ENCODE data around the gene FBLIM1.

Gene FBLIM1

GRCh38 chr1:15730936-15731335 lies 27.7 kb upstream of the FBLIM1 start:
- in situ Hi-C loops (cut with HindIII; ENCODE audit: low sequenced_read_pairs), result no loop called here

GRCh38 chr1:15731735-15732685 lies 26.6 kb upstream of the FBLIM1 start:
- in situ Hi-C loops (cut with HindIII; ENCODE audit: low sequenced_read_pairs), result no loop called here

- in situ Hi-C loops (cut with HindIII; ENCODE audit: low sequenced_read_pairs), result no loop called here
Observed at GRCh38 chr1:15732686-15733081, 25.9 kb upstream of the FBLIM1 start.

- in situ Hi-C loops (cut with HindIII; ENCODE audit: low sequenced_read_pairs), result no loop called here
Observed at GRCh38 chr1:15733218-15733725, 25.3 kb upstream of the FBLIM1 start.

GRCh38 chr1:15733726-15734226 lies 24.8 kb upstream of the FBLIM1 start:
- in situ Hi-C loops (cut with HindIII; ENCODE audit: low sequenced_read_pairs), result no loop called here

- in situ Hi-C loops (cut with HindIII; ENCODE audit: low sequenced_read_pairs), result no loop called here
Observed at GRCh38 chr1:15734296-15734695, 24.3 kb upstream of the FBLIM1 start.

GRCh38 chr1:15734901-15735300 lies 23.7 kb upstream of the FBLIM1 start:
- in situ Hi-C loops (cut with HindIII; ENCODE audit: low sequenced_read_pairs), result no loop called here

- in situ Hi-C loops (cut with HindIII; ENCODE audit: low sequenced_read_pairs), result no loop called here
Observed at GRCh38 chr1:15735304-15736037, 23.1 kb upstream of the FBLIM1 start.

- in situ Hi-C loops (cut with HindIII; ENCODE audit: low sequenced_read_pairs), result no loop called here
Observed at GRCh38 chr1:15736038-15736891, 22.3 kb upstream of the FBLIM1 start, which contains the start of gene SLC25A34. SLC25A34 (plus strand) TSS chr1:15736258; CDS start chr1:15736486, 228 bp downstream.

GRCh38 chr1:15736892-15737261 lies 21.7 kb upstream of the FBLIM1 start:
- in situ Hi-C loops (cut with HindIII; ENCODE audit: low sequenced_read_pairs), result no loop called here

GRCh38 chr1:15737324-15738319 lies 21.0 kb upstream of the FBLIM1 start:
- in situ Hi-C loops (cut with HindIII; ENCODE audit: low sequenced_read_pairs), result no loop called here

- in situ Hi-C loops (cut with HindIII; ENCODE audit: low sequenced_read_pairs), result no loop called here
Observed at GRCh38 chr1:15738416-15739113, 20.0 kb upstream of the FBLIM1 start.

GRCh38 chr1:15739259-15739658 lies 19.3 kb upstream of the FBLIM1 start:
- in situ Hi-C loops (cut with HindIII; ENCODE audit: low sequenced_read_pairs), result no loop called here

- in situ Hi-C loops (cut with HindIII; ENCODE audit: low sequenced_read_pairs), result no loop called here
Observed at GRCh38 chr1:15739745-15740144, 18.9 kb upstream of the FBLIM1 start.

GRCh38 chr1:15740924-15741850 lies 17.4 kb upstream of the FBLIM1 start:
- in situ Hi-C loops (cut with HindIII; ENCODE audit: low sequenced_read_pairs), result no loop called here

GRCh38 chr1:15742339-15742801 lies 16.2 kb upstream of the FBLIM1 start, which contains the start of gene TMEM82:
TMEM82 (plus strand) TSS chr1:15742499; CDS start chr1:15742560, 61 bp downstream.
- in situ Hi-C loops (cut with HindIII; ENCODE audit: low sequenced_read_pairs), result no loop called here

GRCh38 chr1:15744122-15744679 lies 14.4 kb upstream of the FBLIM1 start:
- in situ Hi-C loops (cut with HindIII; ENCODE audit: low sequenced_read_pairs), result no loop called here
